HFF-Myc (cell line): ENCODE measurements around the gene TMEM119.

ENCODE experiments used
- DNase-seq: peaks from one replicate; pipeline ENCODE4 v3.0.0-alpha.2; 2011; ENCODE audit warnings: low read depth; ENCODE audit errors: extremely low read depth
- H3K4me3 ChIP-seq: replicated peaks from 2 replicates; pipeline ENCODE4 v1.5.1; 2011; ENCODE audit warnings: low read depth, mild to moderate bottlenecking, control low read depth, low read length
- TF ChIP-seq, protein P1 (sequence below): IDR thresholded peaks from 2 replicates; pipeline ENCODE4 v1.5.1; 2012; ENCODE audit warnings: mild to moderate bottlenecking, low read depth, low read length, control low read depth; ENCODE audit errors: missing control alignments

The TMEM119 gene

DNA sequence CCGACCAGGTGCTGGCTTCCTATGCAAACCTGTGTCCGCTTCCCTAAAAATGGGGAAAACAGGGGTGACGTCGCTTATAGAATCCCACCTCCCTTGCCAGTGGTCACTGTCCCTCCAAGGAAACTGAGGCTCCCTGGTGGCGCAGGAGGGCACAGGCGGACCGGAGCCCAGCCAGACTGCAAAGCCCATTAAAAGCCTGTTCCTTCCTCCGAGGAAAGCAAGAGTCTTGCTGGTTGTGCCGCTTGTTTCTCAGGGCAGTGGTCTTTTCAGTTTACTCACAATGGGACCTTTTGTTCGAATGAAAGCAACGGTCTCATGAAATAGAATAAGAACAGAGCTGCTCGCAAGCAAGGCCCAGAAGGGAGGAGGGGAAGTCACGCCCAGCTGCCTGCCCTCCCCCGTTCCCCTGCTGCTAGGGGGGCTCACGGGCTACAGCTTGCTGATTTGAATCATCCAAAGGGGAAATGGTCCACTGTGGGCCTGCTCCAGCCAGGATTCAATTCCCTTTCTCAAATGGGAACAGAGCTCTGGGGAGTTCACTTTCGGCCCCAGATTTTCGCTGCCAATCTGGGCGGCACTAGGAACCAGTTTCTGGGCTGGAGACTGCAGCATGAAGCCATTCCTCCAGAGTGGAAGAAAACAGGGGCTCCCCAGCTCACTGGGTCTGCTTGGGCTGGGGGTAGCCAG lies 40.4 kb upstream of the TMEM119 start:
- TF ChIP-seq, protein P1, sequence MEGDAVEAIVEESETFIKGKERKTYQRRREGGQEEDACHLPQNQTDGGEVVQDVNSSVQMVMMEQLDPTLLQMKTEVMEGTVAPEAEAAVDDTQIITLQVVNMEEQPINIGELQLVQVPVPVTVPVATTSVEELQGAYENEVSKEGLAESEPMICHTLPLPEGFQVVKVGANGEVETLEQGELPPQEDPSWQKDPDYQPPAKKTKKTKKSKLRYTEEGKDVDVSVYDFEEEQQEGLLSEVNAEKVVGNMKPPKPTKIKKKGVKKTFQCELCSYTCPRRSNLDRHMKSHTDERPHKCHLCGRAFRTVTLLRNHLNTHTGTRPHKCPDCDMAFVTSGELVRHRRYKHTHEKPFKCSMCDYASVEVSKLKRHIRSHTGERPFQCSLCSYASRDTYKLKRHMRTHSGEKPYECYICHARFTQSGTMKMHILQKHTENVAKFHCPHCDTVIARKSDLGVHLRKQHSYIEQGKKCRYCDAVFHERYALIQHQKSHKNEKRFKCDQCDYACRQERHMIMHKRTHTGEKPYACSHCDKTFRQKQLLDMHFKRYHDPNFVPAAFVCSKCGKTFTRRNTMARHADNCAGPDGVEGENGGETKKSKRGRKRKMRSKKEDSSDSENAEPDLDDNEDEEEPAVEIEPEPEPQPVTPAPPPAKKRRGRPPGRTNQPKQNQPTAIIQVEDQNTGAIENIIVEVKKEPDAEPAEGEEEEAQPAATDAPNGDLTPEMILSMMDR: no peak
- H3K4me3 ChIP-seq: no peak overlapping the region
- DNase-seq: no peak

DNA sequence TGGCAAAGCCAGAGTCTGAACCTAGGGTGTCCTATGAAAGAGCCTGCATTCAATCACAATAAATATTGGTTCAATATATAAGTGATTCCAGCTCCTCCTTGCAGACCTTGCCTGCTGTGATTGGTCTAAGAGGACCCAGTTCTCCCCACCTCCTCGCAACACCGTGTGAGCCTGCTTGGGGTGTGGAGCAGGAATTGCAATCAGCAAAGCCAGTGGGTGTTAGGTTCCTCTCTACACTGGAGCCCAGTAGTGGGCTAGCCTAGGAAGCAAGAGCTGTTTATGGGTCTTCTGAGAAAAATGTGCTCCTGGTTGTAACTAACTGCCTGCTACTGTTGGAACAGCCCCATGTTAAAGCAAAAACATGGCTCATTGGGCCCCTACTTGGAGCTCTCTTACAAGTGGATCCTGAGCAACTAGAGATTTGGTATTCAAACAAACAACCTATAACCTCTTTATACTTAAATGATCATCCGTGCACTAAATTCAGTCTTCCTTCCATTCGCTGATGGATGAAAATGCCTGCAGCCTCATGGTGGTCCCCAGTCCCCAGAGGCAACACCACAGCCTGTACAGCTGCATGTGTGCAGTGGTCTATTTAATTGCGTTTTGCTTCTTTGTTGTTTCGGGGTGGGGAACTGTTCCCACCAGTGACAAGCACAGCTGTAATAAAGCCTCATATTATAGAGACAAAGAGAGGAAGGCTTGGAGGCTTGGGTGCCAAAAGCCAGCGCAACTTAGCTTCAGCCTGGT lies 39.5 kb upstream of the TMEM119 start:
- TF ChIP-seq, protein P1: no peak
- no peak overlapping the region for H3K4me3 ChIP-seq

DNA sequence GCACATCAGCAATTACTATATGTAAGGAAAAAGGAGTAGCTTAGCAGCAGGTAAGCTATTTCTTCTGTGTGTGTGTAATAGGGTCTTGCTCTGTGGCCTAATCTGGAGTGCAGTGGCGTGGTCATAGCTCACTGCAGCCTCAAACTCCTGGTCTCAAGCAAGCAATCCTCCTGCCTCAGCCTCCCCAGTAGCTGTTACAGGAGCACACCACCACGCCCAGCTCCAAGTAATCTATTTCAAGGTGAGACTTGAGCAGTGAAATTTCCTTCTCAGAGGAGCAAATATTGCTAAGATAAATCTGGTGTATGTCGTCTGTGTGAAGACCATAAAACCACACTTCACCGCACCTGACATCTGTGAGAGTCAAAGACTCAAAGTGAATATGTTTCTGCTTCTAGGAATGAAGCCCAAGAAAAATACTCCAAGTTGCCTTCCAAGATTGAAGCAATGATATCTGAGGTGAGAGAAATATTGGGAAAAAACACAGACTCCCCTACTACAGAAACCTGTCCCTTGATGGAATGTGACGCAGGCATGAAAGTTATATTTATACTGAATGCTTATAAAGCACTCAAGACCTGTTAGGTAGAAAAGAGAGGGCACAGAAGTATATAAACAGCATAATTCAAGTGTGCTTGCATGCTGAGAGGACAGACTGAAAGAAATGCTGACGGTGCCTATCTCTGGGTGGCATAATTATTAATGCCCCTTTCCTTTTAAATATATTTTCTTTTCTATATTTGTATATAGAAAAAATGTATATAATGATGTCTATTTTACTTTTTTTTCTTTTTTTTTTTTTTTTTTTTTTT lies 38.3 kb upstream of the TMEM119 start:
- TF ChIP-seq, protein P1: no peak
- no peak for DNase-seq
- H3K4me3 ChIP-seq: no peak overlapping the region

More for the DNA sequence above, 39.5 kb upstream of the TMEM119 start:
- no peak for DNase-seq

DNA sequence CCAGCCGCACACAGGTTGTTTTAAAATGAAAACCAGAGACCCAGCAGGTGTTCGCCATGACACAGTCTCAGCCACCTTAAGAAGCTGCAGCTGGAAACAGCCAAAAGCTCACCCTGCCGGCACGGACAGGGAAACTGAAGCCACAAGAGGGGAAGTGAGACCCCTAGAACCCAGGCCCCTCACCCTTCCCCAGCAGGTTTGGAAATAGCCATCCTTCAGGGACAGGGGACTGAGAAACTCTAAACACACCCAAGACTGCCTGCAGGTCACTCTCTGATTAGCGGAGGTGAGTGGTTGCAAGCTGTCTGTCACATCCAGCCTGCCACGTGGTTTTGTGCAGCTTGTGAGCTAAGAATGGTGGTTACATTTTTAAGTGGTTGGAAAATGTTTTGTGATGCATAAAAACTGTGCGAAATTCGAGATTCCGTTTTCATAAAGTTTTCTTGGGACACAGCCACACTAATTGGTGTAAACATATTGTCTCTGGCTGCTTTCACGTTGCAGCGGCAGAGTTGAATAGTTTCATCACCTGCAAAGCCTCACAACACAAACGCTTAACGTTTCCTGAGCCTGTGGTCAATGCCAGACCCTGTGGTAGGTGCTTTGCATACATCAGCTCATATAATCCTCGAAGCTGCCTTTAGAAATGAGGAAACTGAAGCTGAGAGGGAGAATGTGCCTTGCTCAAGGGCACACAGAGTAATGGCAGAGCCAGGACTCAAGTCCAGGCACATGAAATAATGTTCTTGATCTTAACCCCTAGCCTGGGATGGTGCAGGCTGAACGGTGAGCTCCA lies 37.5 kb upstream of the TMEM119 start:
- DNase-seq: no peak
- H3K4me3 ChIP-seq: no peak overlapping the region
- TF ChIP-seq, protein P1: no peak

DNA sequence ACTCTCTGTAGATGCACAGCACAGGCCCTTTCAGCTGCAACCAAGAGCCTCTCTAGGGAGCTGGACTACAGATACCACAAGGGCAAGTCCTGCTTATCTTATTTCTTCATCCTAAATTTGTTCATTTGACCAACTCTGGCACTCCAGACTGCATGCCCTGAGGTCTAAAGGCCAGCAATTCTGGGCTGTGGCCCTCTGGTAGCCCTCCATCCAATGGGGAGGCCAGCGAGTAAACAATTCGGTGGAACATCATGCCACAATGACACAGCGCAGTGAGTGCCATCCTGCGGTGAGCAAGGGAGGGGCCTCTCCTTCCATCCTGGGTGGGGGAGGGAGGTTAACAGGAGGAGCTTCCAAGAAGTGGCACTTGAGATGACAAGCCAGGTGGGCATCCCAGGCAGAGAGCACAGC lies 36.5 kb upstream of the TMEM119 start:
- TF ChIP-seq, protein P1: no peak

More for the DNA sequence above, 36.5 kb upstream of the TMEM119 start:
- H3K4me3 ChIP-seq: no peak overlapping the region
- no peak for DNase-seq
